Neutrophil (primary cell): ENCODE results near the gene TFPI2.
"Not testable (repeated sequence)": the region's sequence is repeated elsewhere in the genome, so short reads cannot be mapped to it uniquely, and the experiment has no call there.

ENCODE experiments used
- H3K27ac ChIP-seq: fragments of 200-600 bp; sonication (generic); 2 replicates; pipeline ENCODE4 v1.5.1; 2016; ENCODE audit warnings: mild to moderate bottlenecking, moderate library complexity
- H3K27me3 ChIP-seq: fragments of 200-600 bp; sonication (generic); 2 replicates; pipeline ENCODE4 v1.6.0; 2016; ENCODE audit warnings: mild to moderate bottlenecking
- H3K36me3 ChIP-seq: fragments of 200-600 bp; sonication (generic); 2 replicates; pipeline ENCODE4 v1.5.1; 2017
- H3K4me1 ChIP-seq, 2 experiments: fragments of 200-600 bp in 1 of 2; sonication (generic) in 1 of 2; 1 replicate in 1 of 2; 2 replicates in 1 of 2; pipeline versions ENCODE4 v1.5.1 to v1.6.1; 2013 to 2016; ENCODE audit warnings: low read depth in 1 of 2, low read length in 1 of 2, mild to moderate bottlenecking in 1 of 2, moderate library complexity in 1 of 2; ENCODE audit not compliant: control insufficient read depth in 1 of 2, insufficient read depth in 1 of 2
- H3K4me3 ChIP-seq, 2 experiments: fragments of 200-600 bp in 1 of 2; sonication (generic) in 1 of 2; 1 replicate in 1 of 2; 2 replicates in 1 of 2; pipeline ENCODE4 v1.5.1; 2013 to 2016; ENCODE audit warnings: low read depth in 1 of 2, low read length in 1 of 2, mild to moderate bottlenecking in 1 of 2, moderate library complexity in 1 of 2
- H3K9me3 ChIP-seq: fragments of 200-600 bp; sonication (generic); 2 replicates; pipeline ENCODE4 v1.5.1; 2016
- TF ChIP-seq, protein P1 (sequence below): fragments of 200-600 bp; sonication (generic); IDR thresholded peaks from 2 replicates; pipeline ENCODE4 v1.5.1; 2016; ENCODE audit warnings: antibody characterized with exemption

TFPI2 gene

DNA sequence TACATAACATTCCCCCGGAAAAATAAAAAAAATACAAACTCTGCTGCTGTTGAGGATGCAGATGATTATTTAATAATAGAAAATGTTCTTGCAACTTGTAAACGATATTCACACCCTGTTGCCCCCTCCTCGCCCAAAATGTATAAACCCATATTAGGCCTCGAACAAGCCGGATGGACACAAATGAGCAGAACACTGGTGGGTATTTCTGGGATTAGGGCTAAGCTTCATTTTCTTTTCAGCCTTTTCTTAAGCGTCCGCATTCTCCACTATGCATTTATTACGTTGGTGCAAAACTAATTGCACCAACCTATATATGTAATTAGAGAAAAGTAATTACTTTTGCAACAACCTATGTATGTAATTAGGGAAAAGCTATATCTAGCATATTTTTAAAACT is 30.6 kb upstream of the TFPI2 start:
- Histone ChIP-seq H3K27ac (no peak overlapping the region), H3K27me3 (peaks cover 58% of the 10 kb centered on the region), H3K4me3 (no peak overlapping the region), H3K36me3 (no peaks in the 10 kb centered on the region), H3K4me1 (peaks cover 0 to 5% of the 10 kb centered on the region in 2 experiments), H3K9me3 (no peaks in the 10 kb centered on the region)
- TF ChIP-seq, protein P1, sequence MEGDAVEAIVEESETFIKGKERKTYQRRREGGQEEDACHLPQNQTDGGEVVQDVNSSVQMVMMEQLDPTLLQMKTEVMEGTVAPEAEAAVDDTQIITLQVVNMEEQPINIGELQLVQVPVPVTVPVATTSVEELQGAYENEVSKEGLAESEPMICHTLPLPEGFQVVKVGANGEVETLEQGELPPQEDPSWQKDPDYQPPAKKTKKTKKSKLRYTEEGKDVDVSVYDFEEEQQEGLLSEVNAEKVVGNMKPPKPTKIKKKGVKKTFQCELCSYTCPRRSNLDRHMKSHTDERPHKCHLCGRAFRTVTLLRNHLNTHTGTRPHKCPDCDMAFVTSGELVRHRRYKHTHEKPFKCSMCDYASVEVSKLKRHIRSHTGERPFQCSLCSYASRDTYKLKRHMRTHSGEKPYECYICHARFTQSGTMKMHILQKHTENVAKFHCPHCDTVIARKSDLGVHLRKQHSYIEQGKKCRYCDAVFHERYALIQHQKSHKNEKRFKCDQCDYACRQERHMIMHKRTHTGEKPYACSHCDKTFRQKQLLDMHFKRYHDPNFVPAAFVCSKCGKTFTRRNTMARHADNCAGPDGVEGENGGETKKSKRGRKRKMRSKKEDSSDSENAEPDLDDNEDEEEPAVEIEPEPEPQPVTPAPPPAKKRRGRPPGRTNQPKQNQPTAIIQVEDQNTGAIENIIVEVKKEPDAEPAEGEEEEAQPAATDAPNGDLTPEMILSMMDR = no peak

DNA sequence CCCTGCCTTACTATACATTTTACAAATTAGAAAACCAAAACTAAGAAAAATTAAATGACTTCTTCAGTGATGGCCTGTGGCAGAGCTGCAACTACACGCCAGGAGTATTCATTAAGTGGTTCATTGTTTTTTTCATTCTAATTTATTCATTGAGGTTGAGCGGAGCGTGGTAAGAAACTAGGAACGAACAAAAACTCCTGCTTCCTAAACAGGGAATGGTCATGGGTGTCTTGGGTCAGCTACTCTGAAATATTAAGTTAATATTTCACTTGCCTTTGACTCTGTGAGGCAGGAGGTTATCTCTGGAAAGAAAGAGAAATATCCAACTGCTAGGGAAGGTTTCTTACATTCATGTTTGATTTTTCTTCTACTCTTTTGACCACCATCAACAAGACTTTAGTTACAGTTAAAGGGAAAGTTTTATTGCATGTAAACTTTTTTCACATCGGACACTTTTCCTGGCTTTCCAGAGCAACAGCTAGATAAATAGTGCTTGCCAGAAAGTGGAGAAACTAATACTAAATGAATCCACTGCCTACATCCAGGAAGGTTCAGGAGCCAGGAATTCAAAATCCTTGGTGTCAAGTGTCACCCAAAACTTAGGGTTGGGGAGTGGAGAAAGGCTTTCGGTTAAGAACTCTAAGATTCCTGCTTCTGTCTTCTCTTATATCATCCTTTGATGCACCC is 30.1 kb upstream of the TFPI2 start:
- Histone ChIP-seq H3K27ac (no peak overlapping the region), H3K9me3 (no peaks in the 10 kb centered on the region), H3K4me3 (no peak overlapping the region), H3K27me3 (peaks cover 58% of the 10 kb centered on the region), H3K4me1 (peaks cover 0 to 5% of the 10 kb centered on the region in 2 experiments), H3K36me3 (no peaks in the 10 kb centered on the region)
- TF ChIP-seq, protein P1 = no peak

- peaks cover 30% of the 10 kb centered on the region for H3K27me3 ChIP-seq
- not testable (repeated sequence) for H3K4me3 ChIP-seq, H3K27ac ChIP-seq, H3K36me3 ChIP-seq, H3K9me3 ChIP-seq, H3K4me1 ChIP-seq
Observed at GRCh38 chr7:93916315-93916714, 25.8 kb upstream of the TFPI2 start.

GRCh38 chr7:93915888-93916287 is 25.3 kb upstream of the TFPI2 start:
- H3K4me1 ChIP-seq = not testable (repeated sequence)

GRCh38 chr7:93915206-93915842 is 24.8 kb upstream of the TFPI2 start:
- not testable (repeated sequence) for H3K36me3 ChIP-seq, H3K4me3 ChIP-seq, H3K27ac ChIP-seq, H3K9me3 ChIP-seq, H3K4me1 ChIP-seq
- H3K27me3 ChIP-seq = peaks cover 24% of the 10 kb centered on the region

More at GRCh38 chr7:93915888-93916287, 25.3 kb upstream of the TFPI2 start:
- H3K36me3 ChIP-seq, H3K9me3 ChIP-seq, H3K4me3 ChIP-seq, H3K27ac ChIP-seq: not testable (repeated sequence)
- H3K27me3 ChIP-seq = peaks cover 26% of the 10 kb centered on the region

GRCh38 chr7:93914581-93915066 is 24.1 kb upstream of the TFPI2 start:
- Histone ChIP-seq H3K4me1 (no peaks in the 10 kb centered on the region), H3K27me3 (peaks cover 18% of the 10 kb centered on the region), H3K4me3 (no peak overlapping the region), H3K27ac (no peak overlapping the region), H3K36me3 (no peaks in the 10 kb centered on the region), H3K9me3 (no peaks in the 10 kb centered on the region)
- TF ChIP-seq, protein P1 = no peak

- peaks cover 14% of the 10 kb centered on the region for H3K27me3 ChIP-seq
- TF ChIP-seq, protein P1 = no peak
- no peak overlapping the region for H3K27ac ChIP-seq
- no peaks in the 10 kb centered on the region for H3K36me3 ChIP-seq
- no peak overlapping the region for H3K4me3 ChIP-seq
- H3K4me1 ChIP-seq = no peaks in the 10 kb centered on the region
- no peaks in the 10 kb centered on the region for H3K9me3 ChIP-seq
Observed at GRCh38 chr7:93913197-93913596, 22.6 kb upstream of the TFPI2 start.

DNA sequence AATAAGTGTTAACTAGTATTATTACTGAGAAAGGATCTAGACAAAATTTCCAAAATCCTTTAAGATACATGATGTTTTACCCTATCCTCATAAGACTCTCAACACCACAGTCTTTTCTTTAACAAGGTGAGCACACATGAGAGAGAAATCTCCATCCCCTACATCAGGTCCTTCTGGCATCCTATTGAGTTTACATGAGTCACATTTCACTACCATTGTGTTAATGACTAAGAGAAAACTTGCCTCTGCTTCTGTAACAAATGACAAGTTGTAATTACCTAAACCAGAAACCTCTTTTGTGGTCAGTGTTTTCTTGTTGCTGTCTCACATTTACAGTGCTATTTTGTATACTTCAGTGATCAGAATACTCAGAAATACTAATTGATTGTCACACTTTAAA is 21.1 kb upstream of the TFPI2 start:
- not testable (repeated sequence) for H3K4me3 ChIP-seq, H3K36me3 ChIP-seq, H3K9me3 ChIP-seq, H3K27ac ChIP-seq, H3K4me1 ChIP-seq
- peaks cover 13% of the 10 kb centered on the region for H3K27me3 ChIP-seq

- H3K27ac ChIP-seq, H3K4me1 ChIP-seq, H3K4me3 ChIP-seq, H3K9me3 ChIP-seq, H3K36me3 ChIP-seq: not testable (repeated sequence)
- peaks cover 13% of the 10 kb centered on the region for H3K27me3 ChIP-seq
Observed at GRCh38 chr7:93911242-93911641, 20.7 kb upstream of the TFPI2 start.
